ENCODE results near the gene IL12RB2. TPM values are rescaled to one million over a fixed set of nuclear protein-coding genes. Genes with fewer than 3 reads are reported as not detected.

IL12RB2 gene
- total RNA-seq, 1 donor from 2014 or later: not detected

- DNase-seq (ENCODE audit: extremely low spot score, unreplicated experiment): no peak
- peaks cover 4% of the 10 kb centered on the region for H3K4me1 Mint-ChIP-seq (ENCODE audit: unreplicated experiment)
- peaks cover 50% of the 10 kb centered on the region for H3K27me3 Mint-ChIP-seq (ENCODE audit: unreplicated experiment)
- no peak overlapping the region for H3K4me3 Mint-ChIP-seq (ENCODE audit: unreplicated experiment)
- TF ChIP-seq, protein P1, sequence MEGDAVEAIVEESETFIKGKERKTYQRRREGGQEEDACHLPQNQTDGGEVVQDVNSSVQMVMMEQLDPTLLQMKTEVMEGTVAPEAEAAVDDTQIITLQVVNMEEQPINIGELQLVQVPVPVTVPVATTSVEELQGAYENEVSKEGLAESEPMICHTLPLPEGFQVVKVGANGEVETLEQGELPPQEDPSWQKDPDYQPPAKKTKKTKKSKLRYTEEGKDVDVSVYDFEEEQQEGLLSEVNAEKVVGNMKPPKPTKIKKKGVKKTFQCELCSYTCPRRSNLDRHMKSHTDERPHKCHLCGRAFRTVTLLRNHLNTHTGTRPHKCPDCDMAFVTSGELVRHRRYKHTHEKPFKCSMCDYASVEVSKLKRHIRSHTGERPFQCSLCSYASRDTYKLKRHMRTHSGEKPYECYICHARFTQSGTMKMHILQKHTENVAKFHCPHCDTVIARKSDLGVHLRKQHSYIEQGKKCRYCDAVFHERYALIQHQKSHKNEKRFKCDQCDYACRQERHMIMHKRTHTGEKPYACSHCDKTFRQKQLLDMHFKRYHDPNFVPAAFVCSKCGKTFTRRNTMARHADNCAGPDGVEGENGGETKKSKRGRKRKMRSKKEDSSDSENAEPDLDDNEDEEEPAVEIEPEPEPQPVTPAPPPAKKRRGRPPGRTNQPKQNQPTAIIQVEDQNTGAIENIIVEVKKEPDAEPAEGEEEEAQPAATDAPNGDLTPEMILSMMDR (IDR thresholded peaks at IDR 0.05): no peak
- H3K9me3 Mint-ChIP-seq (ENCODE audit: unreplicated experiment): no peaks in the 10 kb centered on the region
- no peaks in the 10 kb centered on the region for H3K36me3 Mint-ChIP-seq (ENCODE audit: unreplicated experiment)
- H3K27ac Mint-ChIP-seq (ENCODE audit: unreplicated experiment): no peak overlapping the region
Observed at GRCh38 chr1:67312615-67313014, 4.9 kb downstream of the IL12RB2 start.

DNA sequence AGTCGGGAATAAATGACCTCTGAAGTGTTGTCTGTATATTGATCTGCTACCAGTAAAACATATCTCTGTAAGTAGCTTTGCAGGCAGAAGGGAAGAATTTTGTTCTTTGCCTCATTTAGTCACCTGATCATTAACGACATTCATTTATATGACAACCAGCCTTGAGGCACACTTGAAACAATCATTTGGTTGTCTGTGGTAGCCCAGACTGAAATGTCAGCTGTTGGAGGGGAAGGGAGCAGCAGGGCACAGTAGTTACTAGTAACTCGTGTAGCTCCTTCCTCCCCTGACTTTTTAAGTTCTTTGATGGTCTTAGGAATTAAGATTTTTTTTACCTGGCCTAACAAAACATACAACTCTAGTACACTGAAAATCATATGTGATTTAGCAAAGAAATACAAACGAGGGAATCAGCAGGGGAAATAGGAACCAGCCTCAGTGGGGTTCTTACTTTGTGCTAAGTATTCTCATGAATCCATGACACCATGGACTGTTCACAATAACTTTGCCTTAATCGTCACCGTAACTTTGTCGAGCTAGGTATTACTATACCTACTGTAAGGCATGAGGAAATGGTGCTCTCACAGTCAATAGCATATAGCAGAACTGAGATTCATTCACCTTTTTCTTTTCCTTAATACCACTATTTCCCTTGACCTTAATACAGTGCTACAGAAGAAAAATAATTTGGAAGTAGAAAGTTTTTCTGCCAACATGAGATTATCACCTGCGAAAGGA lies 6.4 kb downstream of the IL12RB2 start:
- H3K4me3 Mint-ChIP-seq (ENCODE audit: unreplicated experiment): no peak overlapping the region
- DNase-seq (ENCODE audit: extremely low spot score, unreplicated experiment): no peak
- H3K4me1 Mint-ChIP-seq (ENCODE audit: unreplicated experiment): peaks cover 2% of the 10 kb centered on the region
- no peaks in the 10 kb centered on the region for H3K36me3 Mint-ChIP-seq (ENCODE audit: unreplicated experiment)
- no peak overlapping the region for H3K27ac Mint-ChIP-seq (ENCODE audit: unreplicated experiment)
- H3K27me3 Mint-ChIP-seq (ENCODE audit: unreplicated experiment): peaks cover 43% of the 10 kb centered on the region
- H3K9me3 Mint-ChIP-seq (ENCODE audit: unreplicated experiment): no peaks in the 10 kb centered on the region
- TF ChIP-seq, protein P1 (IDR thresholded peaks at IDR 0.05): no peak

DNA sequence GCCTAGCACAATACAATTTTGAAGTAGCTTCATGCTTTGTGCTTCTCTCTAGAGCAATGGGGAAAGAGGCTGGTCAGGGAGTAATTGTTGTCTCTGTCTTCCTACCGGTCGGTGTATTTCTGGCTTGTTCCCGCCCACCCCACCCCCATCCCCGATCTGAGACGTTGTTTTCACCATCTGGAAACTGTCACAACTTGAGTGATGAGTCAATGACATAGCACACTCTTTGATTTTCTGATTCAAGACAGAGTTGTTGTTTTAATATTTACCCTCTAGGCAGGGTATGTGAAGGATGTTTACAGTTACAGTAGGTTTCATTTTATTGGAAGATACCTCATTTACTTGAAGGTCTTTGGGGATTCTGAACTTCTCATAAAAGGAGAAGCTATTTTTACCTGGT lies 7.0 kb downstream of the IL12RB2 start:
- Mint-ChIP-seq H3K36me3 (ENCODE audit: unreplicated experiment) (no peaks in the 10 kb centered on the region), H3K4me1 (ENCODE audit: unreplicated experiment) (peaks cover 2% of the 10 kb centered on the region), H3K4me3 (ENCODE audit: unreplicated experiment) (no peak overlapping the region), H3K9me3 (ENCODE audit: unreplicated experiment) (no peaks in the 10 kb centered on the region), H3K27me3 (ENCODE audit: unreplicated experiment) (peaks cover 42% of the 10 kb centered on the region), H3K27ac (ENCODE audit: unreplicated experiment) (no peak overlapping the region)
- DNase-seq (ENCODE audit: extremely low spot score, unreplicated experiment): no peak
- TF ChIP-seq, protein P1 (IDR thresholded peaks at IDR 0.05): no peak

- peaks cover 39% of the 10 kb centered on the region for H3K27me3 Mint-ChIP-seq (ENCODE audit: unreplicated experiment)
- H3K27ac Mint-ChIP-seq (ENCODE audit: unreplicated experiment): no peak overlapping the region
- DNase-seq (ENCODE audit: extremely low spot score, unreplicated experiment): no peak
- H3K36me3 Mint-ChIP-seq (ENCODE audit: unreplicated experiment): no peaks in the 10 kb centered on the region
- H3K4me3 Mint-ChIP-seq (ENCODE audit: unreplicated experiment): no peak overlapping the region
- peaks cover 2% of the 10 kb centered on the region for H3K4me1 Mint-ChIP-seq (ENCODE audit: unreplicated experiment)
- no peaks in the 10 kb centered on the region for H3K9me3 Mint-ChIP-seq (ENCODE audit: unreplicated experiment)
- TF ChIP-seq, protein P1 (IDR thresholded peaks at IDR 0.05): no peak
Observed at GRCh38 chr1:67316180-67316902, 8.7 kb downstream of the IL12RB2 start.

DNA sequence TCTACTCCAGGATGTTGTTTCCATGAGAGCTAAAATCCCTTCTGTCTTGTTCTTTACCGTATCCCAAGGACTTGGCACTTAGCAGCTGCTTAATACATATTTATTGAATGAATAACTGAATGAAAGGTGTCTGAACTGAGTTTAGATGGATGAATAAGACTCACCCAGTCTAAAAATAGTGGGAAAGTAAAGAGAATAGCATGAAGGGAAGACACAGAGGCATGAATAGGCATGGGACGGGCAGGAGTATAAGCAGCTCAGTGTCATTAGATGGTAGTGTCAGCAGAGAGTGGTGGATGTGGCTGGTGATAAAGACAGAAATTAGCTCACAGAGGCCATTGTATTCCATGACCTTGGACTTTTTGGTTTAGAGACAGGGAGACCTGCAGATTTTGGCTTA lies 9.2 kb downstream of the IL12RB2 start:
- H3K27ac Mint-ChIP-seq (ENCODE audit: unreplicated experiment): no peak overlapping the region

More for the DNA sequence above, 9.2 kb downstream of the IL12RB2 start:
- no peaks in the 10 kb centered on the region for H3K9me3 Mint-ChIP-seq (ENCODE audit: unreplicated experiment)
- peaks cover 2% of the 10 kb centered on the region for H3K4me1 Mint-ChIP-seq (ENCODE audit: unreplicated experiment)
- H3K36me3 Mint-ChIP-seq (ENCODE audit: unreplicated experiment): no peaks in the 10 kb centered on the region
- TF ChIP-seq, protein P1 (IDR thresholded peaks at IDR 0.05): no peak
- H3K4me3 Mint-ChIP-seq (ENCODE audit: unreplicated experiment): no peak overlapping the region
- peaks cover 36% of the 10 kb centered on the region for H3K27me3 Mint-ChIP-seq (ENCODE audit: unreplicated experiment)
- no peak for DNase-seq (ENCODE audit: extremely low spot score, unreplicated experiment)

All from osteocyte (in vitro differentiated cells).